ENCODE data around the gene ATRNL1. TPM values are rescaled to one million over a fixed set of nuclear protein-coding genes. Genes with fewer than 3 reads are reported as not detected.

Gene ATRNL1
- total RNA-seq, 2 donors from 2014 or later: 4.1 to 4.5 TPM

DNA sequence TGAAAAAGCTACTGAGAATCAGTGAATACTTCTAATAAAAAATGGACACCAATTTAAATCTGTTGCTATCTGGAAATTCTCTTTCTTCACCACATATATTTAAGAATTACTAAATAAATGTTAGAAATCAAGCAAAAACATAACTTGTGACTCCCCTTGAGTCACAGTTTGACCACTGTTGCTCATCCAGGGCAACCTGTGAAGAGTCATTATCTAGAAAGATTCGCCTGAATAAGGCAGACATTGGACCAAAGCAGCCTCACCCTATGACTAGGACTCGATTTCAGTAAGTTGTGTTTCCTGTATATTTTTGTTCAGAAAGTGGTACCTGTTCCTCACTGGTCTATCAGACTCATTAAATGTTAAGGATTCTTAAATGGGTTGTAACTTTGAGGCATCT is 572.4 kb downstream of the ATRNL1 start:
- Histone ChIP-seq H3K36me3 (no peaks in the 10 kb centered on the region), H3K9me3 (no peaks in the 10 kb centered on the region), H3K4me1 (no peaks in the 10 kb centered on the region), H3K27ac (no peak overlapping the region), H3K27me3 (no peaks in the 10 kb centered on the region), H3K4me3 (no peak overlapping the region)
- no peak for DNase-seq (ENCODE audit: low spot score)
- TF ChIP-seq, protein P1, sequence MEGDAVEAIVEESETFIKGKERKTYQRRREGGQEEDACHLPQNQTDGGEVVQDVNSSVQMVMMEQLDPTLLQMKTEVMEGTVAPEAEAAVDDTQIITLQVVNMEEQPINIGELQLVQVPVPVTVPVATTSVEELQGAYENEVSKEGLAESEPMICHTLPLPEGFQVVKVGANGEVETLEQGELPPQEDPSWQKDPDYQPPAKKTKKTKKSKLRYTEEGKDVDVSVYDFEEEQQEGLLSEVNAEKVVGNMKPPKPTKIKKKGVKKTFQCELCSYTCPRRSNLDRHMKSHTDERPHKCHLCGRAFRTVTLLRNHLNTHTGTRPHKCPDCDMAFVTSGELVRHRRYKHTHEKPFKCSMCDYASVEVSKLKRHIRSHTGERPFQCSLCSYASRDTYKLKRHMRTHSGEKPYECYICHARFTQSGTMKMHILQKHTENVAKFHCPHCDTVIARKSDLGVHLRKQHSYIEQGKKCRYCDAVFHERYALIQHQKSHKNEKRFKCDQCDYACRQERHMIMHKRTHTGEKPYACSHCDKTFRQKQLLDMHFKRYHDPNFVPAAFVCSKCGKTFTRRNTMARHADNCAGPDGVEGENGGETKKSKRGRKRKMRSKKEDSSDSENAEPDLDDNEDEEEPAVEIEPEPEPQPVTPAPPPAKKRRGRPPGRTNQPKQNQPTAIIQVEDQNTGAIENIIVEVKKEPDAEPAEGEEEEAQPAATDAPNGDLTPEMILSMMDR (IDR thresholded peaks at IDR 0.05): no peak

DNA sequence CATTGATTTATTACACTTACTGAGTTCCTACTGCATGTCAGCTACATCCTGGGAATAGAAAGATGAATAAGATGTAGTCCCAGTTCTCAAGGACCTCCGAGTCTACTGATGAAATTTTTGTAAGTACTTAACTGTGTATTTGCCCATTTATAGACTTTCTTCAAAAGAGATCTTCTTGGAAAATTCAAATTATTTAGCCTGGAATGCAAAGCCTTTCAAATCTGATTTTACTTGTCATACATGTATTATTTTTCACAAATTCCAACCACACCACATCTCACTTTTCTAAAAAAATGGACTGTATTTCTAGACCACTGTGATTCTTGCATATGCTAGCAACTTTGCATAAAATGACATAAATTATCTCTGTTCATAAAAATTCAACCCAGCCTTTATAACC is 581.3 kb downstream of the ATRNL1 start:
- no peak for DNase-seq (ENCODE audit: low spot score)
- H3K27ac ChIP-seq: no peak overlapping the region
- no peaks in the 10 kb centered on the region for H3K27me3 ChIP-seq
- no peak overlapping the region for H3K4me3 ChIP-seq
- H3K4me1 ChIP-seq: no peaks in the 10 kb centered on the region
- H3K9me3 ChIP-seq: peaks cover 0 to 4% of the 10 kb centered on the region in 2 donors
- TF ChIP-seq, protein P1 (IDR thresholded peaks at IDR 0.05): no peak
- H3K36me3 ChIP-seq: no peaks in the 10 kb centered on the region

DNA sequence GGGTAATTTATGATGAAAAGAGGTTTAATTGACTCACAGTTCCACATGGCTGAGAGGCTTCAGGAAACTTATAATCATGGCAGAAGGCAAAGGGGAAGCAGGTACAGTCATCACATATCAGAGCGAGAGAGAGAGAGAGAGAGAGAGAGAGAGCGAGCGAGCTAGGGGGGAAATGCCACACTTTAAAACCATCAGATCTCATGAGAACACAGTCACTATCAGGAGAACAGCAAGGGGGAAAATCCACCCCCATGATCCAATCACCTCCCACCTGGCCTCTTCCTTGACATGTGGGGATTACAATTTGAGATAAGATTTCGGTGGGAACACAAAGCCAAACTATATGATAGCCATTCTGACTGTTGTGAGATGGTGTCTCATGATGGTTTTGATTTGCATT is 603.6 kb downstream of the ATRNL1 start:
- no peak for DNase-seq (ENCODE audit: low spot score)
- Histone ChIP-seq H3K9me3 (no peaks in the 10 kb centered on the region), H3K36me3 (no peaks in the 10 kb centered on the region), H3K27me3 (no peaks in the 10 kb centered on the region), H3K27ac (no peak overlapping the region), H3K4me3 (no peak overlapping the region), H3K4me1 (no peaks in the 10 kb centered on the region)
- TF ChIP-seq, protein P1 (IDR thresholded peaks at IDR 0.05): no peak

DNA sequence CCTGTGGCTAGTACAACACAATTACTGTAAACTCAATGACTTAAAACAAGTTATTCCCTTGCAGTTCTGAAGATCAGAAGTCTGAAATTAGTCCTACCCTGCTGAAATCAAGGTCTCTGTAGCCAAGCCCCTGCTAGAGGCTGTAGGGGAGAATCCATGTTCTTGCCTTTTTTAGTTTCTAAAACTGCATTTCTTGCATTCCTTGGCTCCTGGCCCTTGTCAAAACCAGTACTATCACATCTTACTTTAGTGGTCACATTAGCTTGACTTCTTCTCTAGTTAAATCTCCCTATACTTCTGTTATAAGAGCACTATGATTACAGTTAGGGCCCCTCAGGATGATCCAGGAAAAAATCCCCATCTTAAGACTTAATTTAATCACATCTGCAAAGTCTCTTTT is 612.9 kb downstream of the ATRNL1 start:
- H3K36me3 ChIP-seq: no peaks in the 10 kb centered on the region
- no peaks in the 10 kb centered on the region for H3K9me3 ChIP-seq
- H3K27ac ChIP-seq: no peak overlapping the region
- no peak overlapping the region for H3K4me3 ChIP-seq
- TF ChIP-seq, protein P1 (IDR thresholded peaks at IDR 0.05): no peak
- no peaks in the 10 kb centered on the region for H3K4me1 ChIP-seq
- DNase-seq (ENCODE audit: low spot score): no peak
- no peaks in the 10 kb centered on the region for H3K27me3 ChIP-seq

DNA sequence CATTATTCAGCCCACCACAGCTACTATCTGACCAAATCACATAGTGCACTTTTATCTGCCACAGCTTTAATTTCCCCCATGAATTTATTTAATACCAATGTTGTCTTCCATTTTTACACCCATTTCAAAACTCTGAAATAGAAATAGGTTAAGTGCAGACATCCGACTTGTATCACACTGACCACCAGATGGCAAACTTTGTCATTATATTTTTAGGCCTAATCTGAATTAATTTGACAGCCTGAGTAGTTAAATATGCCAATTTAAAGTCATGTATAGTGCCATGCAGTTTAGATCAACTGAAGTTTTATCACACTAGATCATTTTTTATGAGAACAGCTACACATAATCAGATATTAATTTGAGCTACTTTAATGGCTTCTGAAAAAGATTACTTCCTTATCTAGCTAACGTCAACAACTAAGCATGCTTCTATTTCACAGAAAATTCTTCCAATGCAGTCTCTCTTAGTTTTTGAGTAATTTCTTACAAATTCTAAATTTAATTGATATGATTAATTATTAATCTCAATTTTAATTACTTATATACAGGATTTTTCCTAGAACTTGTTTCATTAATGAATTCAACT is 613.4 kb downstream of the ATRNL1 start:
- H3K4me1 ChIP-seq: no peaks in the 10 kb centered on the region
- no peak overlapping the region for H3K4me3 ChIP-seq
- no peaks in the 10 kb centered on the region for H3K36me3 ChIP-seq
- no peaks in the 10 kb centered on the region for H3K27me3 ChIP-seq
- TF ChIP-seq, protein P1 (IDR thresholded peaks at IDR 0.05): peak in 1 of 2 donors; percentile 63
- no peaks in the 10 kb centered on the region for H3K9me3 ChIP-seq
- no peak overlapping the region for H3K27ac ChIP-seq
- no peak for DNase-seq (ENCODE audit: low spot score)

DNA sequence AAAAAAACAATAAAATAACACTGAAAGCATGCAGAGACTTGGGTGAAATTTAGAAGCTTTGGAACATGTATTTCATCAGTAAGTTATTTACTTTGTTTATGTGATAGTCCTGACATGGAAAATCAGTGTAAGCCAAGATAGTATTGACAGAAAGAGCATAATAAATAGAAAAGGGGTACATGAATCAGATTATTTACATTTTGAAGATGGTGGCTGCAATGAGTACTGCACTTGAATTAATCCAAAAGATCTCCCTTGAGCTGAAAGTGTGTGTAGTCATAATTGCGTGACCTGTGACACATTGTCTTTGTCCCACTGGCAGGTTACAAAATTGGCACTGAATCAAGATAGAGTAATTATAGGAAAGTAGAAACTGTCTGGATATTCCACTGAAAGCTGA is 617.0 kb downstream of the ATRNL1 start:
- no peaks in the 10 kb centered on the region for H3K27me3 ChIP-seq
- no peaks in the 10 kb centered on the region for H3K9me3 ChIP-seq
- H3K4me1 ChIP-seq: no peaks in the 10 kb centered on the region
- no peak overlapping the region for H3K4me3 ChIP-seq
- H3K27ac ChIP-seq: no peak overlapping the region
- TF ChIP-seq, protein P1 (IDR thresholded peaks at IDR 0.05): peak in 1 of 2 donors; percentile 29
- DNase-seq (ENCODE audit: low spot score): no peak
- no peaks in the 10 kb centered on the region for H3K36me3 ChIP-seq

Measured in right atrium auricular region (tissue), 2 donors.